ENCODE data around the gene PDGFC. TPM values are rescaled to one million over a fixed set of nuclear protein-coding genes. Genes with fewer than 3 reads are reported as not detected.
"Not testable (repeated sequence)": the region's sequence is repeated elsewhere in the genome, so short reads cannot be mapped to it uniquely, and the experiment has no call there.

PDGFC gene
- total RNA-seq, 1 donor from 2014 or later, result 56.7 TPM

GRCh38 chr4:156939801-156940200 is 31.8 kb downstream of the PDGFC start:
- no peak overlapping the region for H3K4me3 ChIP-seq (ENCODE audit: low read depth, low read length)
- no peak for DNase-seq (ENCODE audit: low read depth)
- no peak for TF ChIP-seq CTCF (conservative IDR thresholded peaks at IDR 0.05; ENCODE audit: low read depth, low read length)

- no peak overlapping the region for H3K4me3 ChIP-seq (ENCODE audit: low read depth, low read length)
- no peak for DNase-seq (ENCODE audit: low read depth)
- no peak for TF ChIP-seq CTCF (conservative IDR thresholded peaks at IDR 0.05; ENCODE audit: low read depth, low read length)
These were observed 32.5 kb downstream of the PDGFC start for GRCh38 chr4:156939139-156939538.

- no peak for TF ChIP-seq CTCF (conservative IDR thresholded peaks at IDR 0.05; ENCODE audit: low read depth, low read length)
- DNase-seq (ENCODE audit: low read depth), result no peak
- no peak overlapping the region for H3K4me3 ChIP-seq (ENCODE audit: low read depth, low read length)
These were observed 37.4 kb downstream of the PDGFC start for GRCh38 chr4:156934259-156934635.

GRCh38 chr4:156933633-156934258 is 37.9 kb downstream of the PDGFC start:
- H3K4me3 ChIP-seq (ENCODE audit: low read depth, low read length), result no peak overlapping the region
- TF ChIP-seq CTCF (conservative IDR thresholded peaks at IDR 0.05; ENCODE audit: low read depth, low read length), result no peak
- peak; percentile 99 for DNase-seq (ENCODE audit: low read depth)

- H3K4me3 ChIP-seq (ENCODE audit: low read depth, low read length); DNase-seq (ENCODE audit: low read depth): not testable (repeated sequence)
These were observed 39.2 kb downstream of the PDGFC start for GRCh38 chr4:156932360-156932759.

- DNase-seq (ENCODE audit: low read depth), result peak; percentile 83
- TF ChIP-seq CTCF (conservative IDR thresholded peaks at IDR 0.05; ENCODE audit: low read depth, low read length), result no peak
- H3K4me3 ChIP-seq (ENCODE audit: low read depth, low read length), result no peak overlapping the region
These were observed 40.3 kb downstream of the PDGFC start for GRCh38 chr4:156931267-156931666.

- H3K4me3 ChIP-seq (ENCODE audit: low read depth, low read length), result no peak overlapping the region
- TF ChIP-seq CTCF (conservative IDR thresholded peaks at IDR 0.05; ENCODE audit: low read depth, low read length), result no peak
- no peak for DNase-seq (ENCODE audit: low read depth)
These were observed 42.1 kb downstream of the PDGFC start for GRCh38 chr4:156929386-156930105.
